RCC 7860 (cell line): ENCODE results near the gene CD244.
"Not testable (repeated sequence)": the region's sequence is repeated elsewhere in the genome, so short reads cannot be mapped to it uniquely, and the experiment has no call there.

Source experiments
- DNase-seq: peaks from one replicate; pipeline ENCODE4 v3.0.0-alpha.2; 2015; ENCODE audit warnings: low spot score
- FAIRE-seq: peaks from 2 replicates; lab custom pipeline; 2012; peaks lifted over from hg19 to GRCh38; lab: Jason Lieb, UNC

CD244 gene

DNA sequence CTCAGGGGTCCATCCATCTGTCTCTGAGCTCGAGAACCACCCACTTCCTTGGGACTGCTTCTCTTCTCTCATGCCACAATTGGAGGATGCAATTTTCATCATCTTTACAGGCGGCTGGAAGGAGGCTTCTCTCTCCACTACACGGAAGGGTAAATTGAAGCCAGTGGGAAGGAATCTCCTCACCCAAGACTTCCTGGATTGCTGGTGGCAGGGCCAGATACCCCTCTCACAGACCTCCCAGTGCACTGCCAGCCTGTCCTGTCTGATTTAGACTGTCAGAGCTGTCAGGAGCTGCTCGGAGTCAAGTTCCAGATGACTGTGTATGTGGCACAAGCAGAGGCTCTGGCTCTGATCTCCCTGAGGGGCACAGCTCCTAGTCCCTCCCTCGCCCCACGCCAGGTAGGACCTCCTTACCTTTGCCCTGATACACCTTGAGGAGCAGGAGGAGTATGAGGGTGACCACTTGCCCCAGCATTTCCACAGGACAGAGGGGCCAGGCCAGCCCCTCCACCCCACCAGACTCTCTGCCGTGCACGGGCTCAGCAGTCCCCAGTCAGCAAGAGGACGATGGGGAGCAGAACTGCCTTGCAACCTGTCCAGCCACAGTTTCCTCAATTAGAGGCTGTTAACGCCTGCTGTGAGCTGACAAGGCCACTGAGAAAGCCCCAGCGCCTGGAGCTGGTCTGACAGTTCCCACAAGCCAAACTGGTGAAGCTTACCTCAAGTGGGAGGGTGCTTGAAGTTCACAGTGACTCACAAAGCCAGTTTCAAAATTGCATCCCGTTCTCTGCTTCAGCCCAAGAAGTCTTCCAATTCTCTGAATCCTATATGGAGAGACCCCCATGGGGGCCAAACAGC lies at the start of gene CD244:
Gene CD244 (minus strand): TSS at position 685 of the 858 bp plus-strand sequence. CDS start 210 bp downstream, at position 475.
- FAIRE-seq: no peak

DNA sequence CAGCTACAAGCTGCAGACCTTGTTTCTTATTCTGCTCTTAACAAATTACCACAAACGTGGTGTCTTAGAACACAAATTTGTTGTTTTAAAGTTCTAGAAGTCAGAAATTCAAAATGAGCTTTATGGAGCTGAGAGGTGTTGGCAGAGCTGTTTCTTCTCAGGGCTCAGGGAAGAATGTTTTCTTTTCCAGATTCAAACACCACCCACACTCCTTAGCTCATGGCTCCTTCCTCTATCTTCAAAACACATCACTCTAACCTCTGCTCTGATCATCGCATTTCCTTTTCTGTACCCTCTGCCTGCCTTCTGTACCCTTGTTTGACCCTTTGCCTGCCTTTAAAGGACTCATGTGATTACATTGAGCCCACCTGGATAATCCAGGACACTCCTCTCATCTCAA lies 49.2 kb upstream of the CD244 start:
- FAIRE-seq: no peak
- no peak for DNase-seq

More for the DNA sequence above, at the start of gene CD244:
- DNase-seq: no peak

DNA sequence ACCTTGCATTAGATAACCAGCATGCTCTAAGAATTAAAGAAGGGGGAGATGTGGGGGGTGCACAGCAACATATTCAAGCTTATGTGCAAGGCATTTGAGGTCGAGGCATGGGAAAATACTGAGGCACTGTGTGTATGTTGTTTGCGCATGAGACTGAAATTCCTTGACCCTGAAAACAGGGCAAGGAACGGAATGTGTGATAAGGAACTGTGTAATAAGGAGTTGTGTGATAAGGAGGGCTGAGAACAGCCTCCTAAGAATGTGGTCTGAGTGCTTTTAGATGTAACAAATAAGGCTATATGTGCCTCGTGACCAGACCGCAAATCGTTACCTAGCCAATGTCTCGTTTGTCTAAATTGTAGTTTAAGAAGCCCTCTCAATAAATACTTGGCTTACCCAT lies 48.8 kb upstream of the CD244 start:
- DNase-seq (no peak), FAIRE-seq (no peak)

- FAIRE-seq (no peak), DNase-seq (no peak)
Measured at GRCh38 chr1:160910170-160910750, 47.6 kb upstream of the CD244 start.

DNA sequence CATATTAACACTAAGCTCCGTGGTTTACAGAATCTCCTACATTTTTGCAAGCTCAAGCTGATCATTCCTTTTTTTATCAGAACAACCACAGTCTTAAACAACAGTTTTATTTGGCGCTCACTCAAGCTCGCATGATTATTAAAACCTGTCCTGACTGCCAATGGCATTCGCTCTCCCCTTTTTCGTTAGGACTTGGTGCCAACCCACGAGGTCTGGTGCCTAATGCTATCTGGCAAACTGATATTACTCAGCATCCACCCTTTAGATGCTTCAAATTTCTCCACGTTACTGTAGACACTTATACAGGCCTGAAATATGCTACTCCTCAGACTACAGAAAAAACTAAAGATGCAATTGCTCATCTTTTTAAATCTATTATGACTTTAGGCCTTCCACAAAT lies 45.3 kb upstream of the CD244 start:
- DNase-seq: no peak
- no peak for FAIRE-seq

DNA sequence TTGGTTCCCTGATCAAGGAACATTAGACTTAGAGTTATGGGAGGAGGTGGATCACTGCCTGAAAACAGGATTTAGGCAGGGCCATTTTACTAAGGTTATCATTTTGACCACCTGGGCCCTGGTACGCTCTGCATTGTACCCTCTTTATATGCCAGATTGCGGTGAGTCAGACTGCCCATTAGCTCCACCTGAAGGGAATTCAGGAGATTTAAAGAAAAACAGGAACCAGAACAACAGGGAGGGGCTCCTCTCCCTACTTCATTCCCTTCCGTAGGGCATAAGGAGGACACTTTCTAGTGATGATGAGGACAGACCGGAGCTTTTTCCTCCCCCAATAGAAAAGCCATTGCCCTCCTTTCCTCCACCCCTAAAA lies 42.9 kb upstream of the CD244 start:
- FAIRE-seq (no peak), DNase-seq (no peak)

GRCh38 chr1:160904783-160905616 lies 42.3 kb upstream of the CD244 start:
- DNase-seq: no peak
- no peak for FAIRE-seq

GRCh38 chr1:160902251-160902650 lies 39.6 kb upstream of the CD244 start:
- FAIRE-seq, DNase-seq: not testable (repeated sequence)

DNA sequence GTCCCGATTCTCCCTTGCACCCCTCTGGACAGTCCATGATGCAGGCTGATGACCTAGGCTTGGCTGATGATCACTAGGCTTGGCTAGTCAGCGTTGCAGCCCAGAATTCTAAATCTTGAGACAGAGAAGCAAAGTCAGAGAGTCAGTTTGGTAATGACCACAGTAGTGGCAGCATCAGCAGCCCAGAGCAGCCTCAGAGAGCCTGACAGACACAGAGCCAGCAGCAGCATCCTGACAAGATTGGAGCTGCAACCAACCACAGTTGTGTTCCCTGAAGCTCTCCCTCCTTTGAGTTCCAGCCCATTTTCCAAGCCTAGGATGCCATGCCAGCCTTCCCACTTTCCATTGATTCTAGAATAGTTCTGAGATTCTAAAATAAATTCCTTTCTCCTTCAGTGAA lies 39.1 kb upstream of the CD244 start:
- DNase-seq (no peak), FAIRE-seq (no peak)

GRCh38 chr1:160900683-160901082 lies 38.0 kb upstream of the CD244 start:
- not testable (repeated sequence) for DNase-seq, FAIRE-seq

DNA sequence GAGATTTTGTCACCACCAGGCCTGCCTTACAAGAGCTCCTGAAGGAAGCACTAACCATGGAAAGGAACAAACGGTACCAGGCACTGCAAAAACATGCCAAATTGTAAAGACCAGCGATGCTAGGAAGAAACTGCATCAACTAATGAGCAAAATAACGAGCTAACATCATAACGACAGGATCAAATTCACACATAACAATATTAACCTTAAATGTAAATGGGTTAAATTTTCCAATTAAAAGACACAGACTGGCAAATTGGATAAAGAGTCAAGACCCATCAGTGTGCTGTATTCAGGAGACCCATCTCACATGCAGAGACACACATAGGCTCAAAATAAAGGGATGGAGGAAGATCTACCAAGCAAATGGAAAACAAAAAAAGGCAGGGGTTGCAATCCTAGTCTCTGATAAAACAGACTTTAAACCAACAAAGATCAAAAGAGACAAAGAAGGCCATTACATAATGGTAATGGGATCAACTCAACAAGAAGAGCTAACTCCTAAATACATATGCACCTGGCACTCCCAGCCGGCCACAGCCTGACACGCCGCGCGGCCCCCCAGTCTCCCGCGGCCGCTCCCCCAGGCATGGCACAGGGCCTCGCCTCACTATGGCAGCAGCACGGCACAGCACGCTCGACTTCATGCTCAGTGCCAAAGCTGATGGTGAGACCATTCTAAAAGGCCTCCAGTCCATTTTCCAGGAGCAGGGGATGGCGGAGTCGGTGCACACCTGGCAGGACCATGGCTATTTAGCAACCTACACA lies 31.9 kb upstream of the CD244 start:
- not testable (repeated sequence) for DNase-seq, FAIRE-seq

GRCh38 chr1:160891474-160891873 lies 28.8 kb upstream of the CD244 start:
- FAIRE-seq (no peak), DNase-seq (no peak)

DNA sequence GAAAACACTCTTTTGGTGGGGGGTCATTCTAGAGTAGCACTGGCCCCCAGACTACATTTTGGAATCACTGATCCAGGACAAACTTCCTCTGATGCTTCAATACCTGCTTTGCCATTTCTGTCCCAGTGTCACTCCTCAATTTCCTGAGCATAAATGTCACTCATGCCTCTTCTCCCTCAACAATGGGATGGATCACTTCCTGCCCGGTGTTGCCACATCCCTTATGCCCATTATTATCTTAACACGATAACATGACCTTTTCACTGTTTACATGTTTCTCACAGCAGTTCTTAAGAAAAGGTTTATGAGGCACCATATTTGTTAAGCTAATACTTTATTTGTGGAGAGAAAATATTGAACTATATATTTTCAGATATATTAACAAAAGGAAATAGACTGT lies 26.2 kb upstream of the CD244 start:
- FAIRE-seq (no peak), DNase-seq (no peak)

- no peak for DNase-seq
Measured at GRCh38 chr1:160887071-160887470, 24.4 kb upstream of the CD244 start.

GRCh38 chr1:160885042-160885441 lies 22.4 kb upstream of the CD244 start, which contains the start of gene ITLN1:
Gene ITLN1 (minus strand): TSS chr1:160885180. CDS start chr1:160884877, 303 bp downstream.
- no peak for DNase-seq

More at GRCh38 chr1:160887071-160887470, 24.4 kb upstream of the CD244 start:
- FAIRE-seq: no peak

GRCh38 chr1:160884579-160884978 lies 21.9 kb upstream of the CD244 start:
- FAIRE-seq: no peak
- no peak for DNase-seq

More at GRCh38 chr1:160885042-160885441, 22.4 kb upstream of the CD244 start, which contains the start of gene ITLN1:
- FAIRE-seq: no peak

DNA sequence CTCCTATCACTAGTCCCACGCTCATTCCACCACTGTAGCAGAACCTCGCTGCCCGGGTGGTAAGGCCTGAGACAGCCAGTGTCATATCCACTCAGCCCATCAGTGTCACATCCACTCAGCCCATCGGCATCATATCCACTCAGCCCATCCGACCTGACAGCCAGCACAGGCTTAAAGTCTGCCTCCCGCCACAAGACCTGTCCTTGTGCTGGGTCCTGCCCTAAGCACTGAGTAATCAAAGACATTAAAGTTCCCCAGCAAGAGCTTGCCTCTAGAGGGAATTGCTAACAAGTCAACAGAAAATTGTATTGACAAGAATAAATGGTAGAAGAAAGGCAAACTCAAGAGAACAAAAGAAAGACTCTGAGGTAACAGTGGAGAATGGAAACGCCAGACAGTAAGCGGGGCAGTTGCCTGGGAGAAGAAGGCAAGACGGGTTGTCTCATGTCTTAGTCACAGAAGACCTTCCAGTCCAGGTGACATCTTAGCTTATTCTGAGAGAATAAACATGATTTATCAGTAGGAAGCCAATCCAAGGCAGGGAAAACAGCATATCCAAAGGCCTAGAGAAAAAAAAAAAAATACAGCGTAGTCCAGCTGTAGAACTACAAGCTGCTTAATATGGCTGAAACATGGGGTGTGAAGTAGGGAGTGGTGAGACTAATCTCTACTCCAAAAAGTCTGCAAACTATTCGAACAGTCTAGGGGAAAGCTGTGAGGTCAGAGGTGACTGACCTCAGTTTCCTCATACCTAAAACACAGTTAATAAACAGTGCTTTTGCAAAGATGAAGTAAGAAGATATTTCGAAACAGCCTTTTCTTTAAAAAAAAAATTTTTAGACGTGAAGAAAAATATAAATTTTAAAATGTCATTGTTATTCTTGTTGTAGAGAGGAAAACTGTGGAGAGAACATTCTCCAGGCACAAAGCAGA lies 21.2 kb upstream of the CD244 start:
- DNase-seq (no peak), FAIRE-seq (no peak)

DNA sequence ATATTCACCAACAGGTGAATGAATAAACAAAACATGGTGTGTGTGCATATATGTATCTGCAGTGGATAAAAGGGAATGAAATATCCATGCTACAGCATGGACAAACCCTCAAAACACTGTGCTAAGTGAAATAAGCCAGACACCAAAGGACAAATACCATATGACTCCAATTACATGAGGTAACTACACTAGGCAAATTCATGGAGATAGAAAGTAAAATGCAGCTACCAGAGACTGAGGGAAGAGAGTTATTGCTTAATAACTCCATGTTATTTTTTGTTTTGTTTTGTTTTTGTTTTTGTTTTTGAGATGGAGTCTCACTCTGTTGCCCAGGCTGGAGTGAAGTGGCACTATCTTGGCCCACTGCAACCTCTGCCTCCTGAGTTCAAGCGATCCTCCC lies 19.9 kb upstream of the CD244 start:
- no peak for DNase-seq
- no peak for FAIRE-seq

GRCh38 chr1:160881264-160881663 lies 18.6 kb upstream of the CD244 start:
- not testable (repeated sequence) for DNase-seq, FAIRE-seq
